ENCODE data around the gene EPC2. TPM values are rescaled to one million over a fixed set of nuclear protein-coding genes. Genes with fewer than 3 reads are reported as not detected.
"Not testable (repeated sequence)": the region's sequence is repeated elsewhere in the genome, so short reads cannot be mapped to it uniquely, and the experiment has no call there.

Gene EPC2
- total RNA-seq, 1 donor from 2014 or later, result 52.1 TPM

DNA sequence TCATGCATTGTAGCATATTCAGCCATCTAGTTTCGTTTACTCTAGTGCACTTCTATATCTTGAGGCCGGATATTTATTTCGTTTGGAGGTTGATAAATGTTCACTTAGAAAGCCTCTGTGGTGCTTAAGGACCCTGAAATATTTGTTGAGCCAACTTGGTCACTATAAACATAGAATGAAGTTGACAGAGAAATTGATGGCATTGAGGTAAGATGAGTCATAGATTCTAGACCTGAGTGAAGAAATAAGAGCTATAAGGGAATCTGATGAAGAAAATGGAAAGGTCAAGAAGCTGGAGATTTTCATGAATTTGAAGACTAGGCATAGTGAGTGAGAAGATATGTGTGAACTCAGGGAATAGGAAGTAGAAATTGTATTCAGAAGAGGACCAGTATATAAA, 35.9 kb downstream of the EPC2 start:
- H3K4me3 Mint-ChIP-seq, result no peak overlapping the region
- TF ChIP-seq, protein P1, sequence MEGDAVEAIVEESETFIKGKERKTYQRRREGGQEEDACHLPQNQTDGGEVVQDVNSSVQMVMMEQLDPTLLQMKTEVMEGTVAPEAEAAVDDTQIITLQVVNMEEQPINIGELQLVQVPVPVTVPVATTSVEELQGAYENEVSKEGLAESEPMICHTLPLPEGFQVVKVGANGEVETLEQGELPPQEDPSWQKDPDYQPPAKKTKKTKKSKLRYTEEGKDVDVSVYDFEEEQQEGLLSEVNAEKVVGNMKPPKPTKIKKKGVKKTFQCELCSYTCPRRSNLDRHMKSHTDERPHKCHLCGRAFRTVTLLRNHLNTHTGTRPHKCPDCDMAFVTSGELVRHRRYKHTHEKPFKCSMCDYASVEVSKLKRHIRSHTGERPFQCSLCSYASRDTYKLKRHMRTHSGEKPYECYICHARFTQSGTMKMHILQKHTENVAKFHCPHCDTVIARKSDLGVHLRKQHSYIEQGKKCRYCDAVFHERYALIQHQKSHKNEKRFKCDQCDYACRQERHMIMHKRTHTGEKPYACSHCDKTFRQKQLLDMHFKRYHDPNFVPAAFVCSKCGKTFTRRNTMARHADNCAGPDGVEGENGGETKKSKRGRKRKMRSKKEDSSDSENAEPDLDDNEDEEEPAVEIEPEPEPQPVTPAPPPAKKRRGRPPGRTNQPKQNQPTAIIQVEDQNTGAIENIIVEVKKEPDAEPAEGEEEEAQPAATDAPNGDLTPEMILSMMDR (IDR thresholded peaks at IDR 0.05), result no peak
- H3K36me3 Mint-ChIP-seq (ENCODE audit: low read depth), result peaks cover 20% of the 10 kb centered on the region
- ChIA-PET CTCF (no interaction called here), POLR2A (interaction anchor here (0.5 kb wide), 1 partner anchor 35 kb away, joined by 11 read pairs; no protein-coding TSS in a partner anchor)
- H3K27ac Mint-ChIP-seq, result no peak overlapping the region
- intact Hi-C loops (cut with micrococcal nuclease), result no loop called here
- no peak for DNase-seq
- no peak for ATAC-seq (ENCODE audit: low read depth)
- no peaks in the 10 kb centered on the region for H3K27me3 Mint-ChIP-seq
- H3K4me1 Mint-ChIP-seq, result peaks cover 46% of the 10 kb centered on the region
- peaks cover 6% of the 10 kb centered on the region for H3K9me3 Mint-ChIP-seq

- peaks cover 23% of the 10 kb centered on the region for H3K36me3 Mint-ChIP-seq (ENCODE audit: low read depth)
- CTCF ChIA-PET, result no interaction called here
- H3K27me3 Mint-ChIP-seq, result no peaks in the 10 kb centered on the region
- H3K4me3 Mint-ChIP-seq, result no peak overlapping the region
- ATAC-seq (ENCODE audit: low read depth), result no peak
- peaks cover 6% of the 10 kb centered on the region for H3K9me3 Mint-ChIP-seq
- POLR2A ChIA-PET, result no interaction called here
- intact Hi-C loops (cut with micrococcal nuclease), result no loop called here
- no peak for DNase-seq
- H3K27ac Mint-ChIP-seq, result no peak overlapping the region
- TF ChIP-seq, protein P1 (IDR thresholded peaks at IDR 0.05), result no peak
- H3K4me1 Mint-ChIP-seq, result peaks cover 47% of the 10 kb centered on the region
Observed at GRCh38 chr2:148681443-148681842, 36.9 kb downstream of the EPC2 start.

DNA sequence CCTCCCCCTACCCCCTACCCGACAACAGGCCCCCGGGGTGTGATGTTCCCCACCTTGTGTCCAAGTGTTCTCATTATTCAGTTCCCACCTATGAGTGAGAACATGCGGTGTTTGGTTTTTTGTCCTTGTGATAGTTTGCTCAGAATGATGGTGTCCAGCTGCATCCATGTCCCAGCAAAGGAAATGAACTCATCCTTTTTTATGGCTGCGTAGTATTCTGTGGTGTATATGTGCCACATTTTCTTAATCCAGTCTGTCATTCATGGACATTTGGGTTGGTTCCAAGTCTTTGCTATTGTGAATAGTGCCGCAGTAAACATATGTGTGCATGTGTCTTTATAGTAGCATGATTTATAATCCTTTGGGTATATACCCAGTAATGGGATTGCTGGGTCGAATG, 37.3 kb downstream of the EPC2 start:
- peaks cover 23% of the 10 kb centered on the region for H3K36me3 Mint-ChIP-seq (ENCODE audit: low read depth)
- ATAC-seq (ENCODE audit: low read depth); DNase-seq; H3K9me3 Mint-ChIP-seq; CTCF ChIA-PET; H3K4me3 Mint-ChIP-seq; H3K27ac Mint-ChIP-seq; POLR2A ChIA-PET; H3K27me3 Mint-ChIP-seq; intact Hi-C loops (cut with micrococcal nuclease): not testable (repeated sequence)
- H3K4me1 Mint-ChIP-seq, result peaks cover 46% of the 10 kb centered on the region

- H3K27me3 Mint-ChIP-seq, result no peaks in the 10 kb centered on the region
- H3K4me1 Mint-ChIP-seq, result peaks cover 53% of the 10 kb centered on the region
- POLR2A ChIA-PET, result interaction anchor here (0.6 kb wide), 1 partner anchor 39 kb away, joined by 8 read pairs; no protein-coding TSS in a partner anchor
- CTCF ChIA-PET, result no interaction called here
- intact Hi-C loops (cut with micrococcal nuclease), result no loop called here
- peaks cover 25% of the 10 kb centered on the region for H3K36me3 Mint-ChIP-seq (ENCODE audit: low read depth)
- no peak overlapping the region for H3K27ac Mint-ChIP-seq
- DNase-seq, result no peak
- no peak overlapping the region for H3K4me3 Mint-ChIP-seq
- TF ChIP-seq, protein P1 (IDR thresholded peaks at IDR 0.05), result no peak
- no peak for ATAC-seq (ENCODE audit: low read depth)
- H3K9me3 Mint-ChIP-seq, result peaks cover 9% of the 10 kb centered on the region
Observed at GRCh38 chr2:148684507-148684906, 40.0 kb downstream of the EPC2 start.

DNA sequence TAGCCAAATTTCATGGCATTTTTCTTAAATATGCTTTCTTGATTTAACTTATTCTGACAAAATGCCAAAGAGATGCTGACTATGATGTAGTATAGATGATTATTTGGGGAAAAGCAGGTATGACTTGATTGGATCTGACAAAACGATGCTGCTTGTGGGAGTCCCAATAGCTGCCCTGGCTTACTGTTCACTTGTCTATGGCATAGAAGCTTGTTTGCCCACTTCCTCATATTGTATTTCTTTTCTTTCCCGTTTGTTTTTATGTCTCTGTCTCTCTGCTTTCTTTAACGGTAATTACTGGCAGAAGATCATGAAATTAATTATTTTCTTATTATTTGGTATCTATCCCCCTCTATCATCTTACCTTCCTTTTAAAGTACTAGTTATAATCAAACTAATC, 43.0 kb downstream of the EPC2 start:
- Mint-ChIP-seq H3K27me3 (no peaks in the 10 kb centered on the region), H3K36me3 (ENCODE audit: low read depth) (peaks cover 41% of the 10 kb centered on the region), H3K4me1 (peaks cover 40% of the 10 kb centered on the region), H3K4me3 (no peak overlapping the region), H3K9me3 (peaks cover 6% of the 10 kb centered on the region), H3K27ac (no peak overlapping the region)
- TF ChIP-seq, protein P1 (IDR thresholded peaks at IDR 0.05), result no peak
- intact Hi-C loops (cut with micrococcal nuclease), result no loop called here
- ChIA-PET CTCF (no interaction called here), POLR2A (no interaction called here)
- DNase-seq (no peak), ATAC-seq (ENCODE audit: low read depth) (no peak)

- H3K36me3 Mint-ChIP-seq (ENCODE audit: low read depth), result peaks cover 41% of the 10 kb centered on the region
- H3K27ac Mint-ChIP-seq; H3K4me3 Mint-ChIP-seq; ATAC-seq (ENCODE audit: low read depth); H3K27me3 Mint-ChIP-seq; CTCF ChIA-PET; H3K9me3 Mint-ChIP-seq; DNase-seq; intact Hi-C loops (cut with micrococcal nuclease); POLR2A ChIA-PET: not testable (repeated sequence)
- H3K4me1 Mint-ChIP-seq, result peaks cover 40% of the 10 kb centered on the region
Observed at GRCh38 chr2:148688011-148688410, 43.5 kb downstream of the EPC2 start.

Data from activated B cell treated with CpG ODN at 0.5 μM for 24 hours (primary cell).